Activated naive CD4-positive, alpha-beta T cell (primary cell): Measurements from ENCODE around the gene PRKAG2.
"Not testable (repeated sequence)": the region's sequence is repeated elsewhere in the genome, so short reads cannot be mapped to it uniquely, and the experiment has no call there.

Source experiments
- DNase-seq, 4 experiments: peaks; one replicate each; lab custom pipeline; 2025; lab: John Stamatoyannopoulos, UW

PRKAG2 gene

DNA sequence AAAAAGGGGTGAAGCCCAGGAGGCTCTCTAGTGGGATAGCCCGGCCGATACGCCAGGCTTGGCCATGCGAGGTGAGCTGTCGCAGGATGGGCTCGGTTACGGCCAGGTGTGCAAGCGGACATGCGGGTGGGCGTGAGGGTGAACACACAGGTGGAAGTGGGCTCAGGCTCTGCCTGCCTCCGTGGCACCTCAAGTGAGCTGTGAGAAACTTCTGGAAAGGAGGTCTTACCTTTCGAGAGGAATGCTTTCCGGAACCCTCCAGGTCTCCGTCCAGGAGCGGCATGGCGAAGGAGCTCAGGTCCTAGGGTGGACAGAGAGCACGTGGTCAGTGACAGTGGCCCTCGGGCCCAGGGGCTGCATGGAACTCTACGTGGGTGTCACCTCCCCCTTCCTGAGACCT is 90.7 kb downstream of the PRKAG2 start:
- DNase-seq = no peak

- no peak for DNase-seq
Observed at GRCh38 chr7:151785681-151785965, 91.3 kb downstream of the PRKAG2 start.

DNA sequence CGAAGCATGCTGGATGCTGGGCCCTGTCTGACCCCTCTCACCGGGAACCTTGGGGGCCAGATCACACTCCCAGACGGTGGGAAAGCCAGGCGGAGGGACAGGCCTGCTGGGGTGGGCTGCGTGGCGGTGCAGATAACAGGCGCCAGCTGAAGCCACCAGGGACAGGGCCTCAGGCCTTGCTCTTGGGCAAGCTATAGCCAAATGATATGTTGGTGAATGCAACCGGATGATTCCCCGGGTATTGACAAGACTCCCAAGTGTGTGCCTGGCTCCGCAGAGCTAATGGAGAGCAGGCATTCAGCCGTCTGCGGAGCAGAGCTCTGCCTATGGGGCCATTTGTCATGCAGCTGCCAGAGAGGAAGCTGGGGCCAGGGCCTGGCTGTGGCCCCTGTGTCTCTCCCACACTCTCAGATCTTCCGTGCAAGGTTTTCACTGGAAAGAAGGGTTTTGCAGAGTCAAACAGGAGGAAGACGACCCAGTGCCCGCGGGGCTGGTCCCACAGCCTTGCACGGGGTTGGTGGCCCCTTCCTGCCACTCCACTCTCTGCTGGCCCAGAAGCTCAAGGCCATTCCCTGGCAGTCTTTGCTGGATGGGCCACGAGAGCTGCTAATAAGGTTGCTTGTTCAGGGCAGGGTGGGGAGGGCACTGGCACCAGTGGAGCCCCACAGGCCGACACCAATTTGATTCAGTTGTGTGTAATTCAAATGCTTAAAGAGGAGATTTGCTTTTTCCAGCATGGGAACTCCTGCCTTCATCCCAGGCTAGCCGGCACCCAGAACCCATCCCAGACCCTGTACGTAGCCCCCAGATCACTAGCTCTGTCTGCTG is 91.8 kb downstream of the PRKAG2 start:
- DNase-seq = no peak

DNA sequence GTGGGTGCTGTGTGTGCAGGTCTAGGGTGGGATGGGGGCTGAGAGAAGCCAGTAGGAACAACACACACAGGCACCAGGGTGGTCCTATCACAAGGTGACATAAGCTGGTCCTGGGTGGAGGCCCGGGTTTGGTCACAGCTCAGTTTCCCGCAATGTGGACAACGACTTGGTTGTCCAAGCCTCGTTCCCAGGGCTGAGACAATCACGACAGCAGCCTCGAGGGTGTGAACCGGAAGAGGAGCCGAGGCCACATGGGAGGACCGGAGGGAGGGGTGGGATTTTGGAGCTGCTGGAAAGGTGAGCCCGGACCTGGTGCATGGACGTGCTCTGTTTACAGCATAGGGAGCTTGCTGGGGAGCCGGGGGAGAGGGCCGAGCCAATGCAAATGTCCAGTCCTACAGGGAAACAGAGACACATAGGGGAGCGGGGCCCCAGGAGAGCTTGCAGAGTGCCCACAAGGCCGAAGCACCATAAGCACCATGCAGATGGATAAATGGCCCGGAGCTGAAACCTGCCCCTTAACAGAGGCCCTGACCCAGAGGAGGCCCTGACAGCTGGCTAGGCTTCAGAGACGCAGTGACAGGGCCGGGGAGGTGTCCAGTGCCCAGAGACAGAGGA is 92.8 kb downstream of the PRKAG2 start:
- DNase-seq = no peak

GRCh38 chr7:151782598-151783448 is 94.1 kb downstream of the PRKAG2 start:
- peak; percentile 31 to 63 (median 48) for DNase-seq

- not testable (repeated sequence) for DNase-seq
Observed at GRCh38 chr7:151782256-151782597, 94.7 kb downstream of the PRKAG2 start.

- no peak for DNase-seq
Observed at GRCh38 chr7:151781161-151781845, 95.6 kb downstream of the PRKAG2 start.

- DNase-seq = no peak
Observed at GRCh38 chr7:151780631-151781030, 96.3 kb downstream of the PRKAG2 start.

DNA sequence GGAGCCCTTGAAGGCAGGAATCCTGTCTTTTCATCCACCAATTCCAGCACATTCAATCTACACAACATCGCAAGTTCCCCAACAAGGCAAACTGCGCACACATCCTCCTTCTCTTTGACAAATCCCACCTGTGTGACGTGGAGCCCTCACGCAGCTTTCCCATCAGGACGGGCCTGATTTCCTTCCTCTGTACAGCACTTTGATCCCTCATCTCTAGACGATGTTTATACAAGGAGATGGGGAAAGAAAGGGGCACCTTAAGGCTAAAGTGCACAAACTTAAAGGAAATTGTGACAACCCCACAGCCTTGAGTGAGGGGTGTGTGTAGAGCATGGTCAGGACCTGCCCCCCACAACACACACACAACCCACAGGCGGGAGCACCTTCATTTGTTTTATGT is 97.2 kb downstream of the PRKAG2 start:
- no peak for DNase-seq

- no peak for DNase-seq
Observed at GRCh38 chr7:151779255-151779654, 97.7 kb downstream of the PRKAG2 start.

DNA sequence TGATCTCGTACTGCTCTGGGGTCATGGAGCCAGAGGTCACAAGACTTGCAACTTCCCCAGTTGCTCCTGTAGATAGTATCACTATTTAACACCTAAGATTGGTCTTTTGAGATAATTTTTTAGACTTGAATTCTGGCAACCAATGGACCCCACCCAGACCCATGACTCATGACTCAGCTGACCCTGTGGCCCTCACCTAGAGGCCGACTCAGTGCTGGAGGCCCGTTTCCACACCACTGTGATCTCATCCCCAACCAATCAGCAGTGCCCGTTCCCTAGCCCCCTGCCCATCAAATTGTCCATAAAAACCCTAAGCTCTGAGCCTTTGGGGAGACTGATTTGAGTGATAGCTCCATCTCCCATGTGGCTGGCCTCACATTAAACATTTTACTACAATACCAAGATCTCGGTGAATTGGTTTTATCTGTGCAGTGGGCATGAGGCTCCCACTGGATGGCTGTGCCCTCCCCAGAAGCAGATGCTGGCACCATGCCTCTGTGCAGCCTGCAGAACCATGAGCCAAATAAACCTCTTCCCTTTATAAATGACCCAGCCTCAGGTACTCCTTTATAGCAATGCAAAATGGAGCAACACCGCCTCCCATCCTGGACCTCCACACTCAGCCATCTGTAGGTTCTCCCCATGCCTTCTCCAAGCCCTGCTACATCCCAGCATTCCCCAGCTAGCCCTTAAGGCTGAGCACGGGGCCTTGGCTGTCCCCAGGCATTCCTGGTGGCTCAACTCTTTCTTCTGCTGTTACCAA is 98.8 kb downstream of the PRKAG2 start:
- no peak for DNase-seq

DNA sequence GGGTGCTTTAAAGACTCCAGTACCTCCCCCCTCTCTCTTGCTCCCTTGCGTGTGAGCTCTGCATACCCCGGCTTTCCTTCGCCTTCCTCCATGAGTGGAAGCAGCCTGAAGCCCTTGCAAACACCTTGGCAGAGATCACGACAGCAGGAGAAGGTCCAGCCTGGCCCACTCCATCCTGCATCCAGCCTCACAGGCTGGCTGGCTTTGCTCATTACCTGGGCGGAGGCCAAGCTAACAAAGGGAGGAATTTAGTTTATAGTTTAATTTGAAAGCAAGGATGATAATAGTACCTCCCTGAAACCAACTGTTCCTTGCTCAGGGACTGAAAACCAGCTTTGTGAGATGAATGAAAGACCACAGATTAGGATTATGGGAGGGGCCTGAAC is 99.4 kb downstream of the PRKAG2 start:
- DNase-seq = no peak

GRCh38 chr7:151776876-151777494 is 99.9 kb downstream of the PRKAG2 start:
- DNase-seq = no peak

- no peak for DNase-seq
Observed at GRCh38 chr7:151776446-151776845, 100.5 kb downstream of the PRKAG2 start.

DNA sequence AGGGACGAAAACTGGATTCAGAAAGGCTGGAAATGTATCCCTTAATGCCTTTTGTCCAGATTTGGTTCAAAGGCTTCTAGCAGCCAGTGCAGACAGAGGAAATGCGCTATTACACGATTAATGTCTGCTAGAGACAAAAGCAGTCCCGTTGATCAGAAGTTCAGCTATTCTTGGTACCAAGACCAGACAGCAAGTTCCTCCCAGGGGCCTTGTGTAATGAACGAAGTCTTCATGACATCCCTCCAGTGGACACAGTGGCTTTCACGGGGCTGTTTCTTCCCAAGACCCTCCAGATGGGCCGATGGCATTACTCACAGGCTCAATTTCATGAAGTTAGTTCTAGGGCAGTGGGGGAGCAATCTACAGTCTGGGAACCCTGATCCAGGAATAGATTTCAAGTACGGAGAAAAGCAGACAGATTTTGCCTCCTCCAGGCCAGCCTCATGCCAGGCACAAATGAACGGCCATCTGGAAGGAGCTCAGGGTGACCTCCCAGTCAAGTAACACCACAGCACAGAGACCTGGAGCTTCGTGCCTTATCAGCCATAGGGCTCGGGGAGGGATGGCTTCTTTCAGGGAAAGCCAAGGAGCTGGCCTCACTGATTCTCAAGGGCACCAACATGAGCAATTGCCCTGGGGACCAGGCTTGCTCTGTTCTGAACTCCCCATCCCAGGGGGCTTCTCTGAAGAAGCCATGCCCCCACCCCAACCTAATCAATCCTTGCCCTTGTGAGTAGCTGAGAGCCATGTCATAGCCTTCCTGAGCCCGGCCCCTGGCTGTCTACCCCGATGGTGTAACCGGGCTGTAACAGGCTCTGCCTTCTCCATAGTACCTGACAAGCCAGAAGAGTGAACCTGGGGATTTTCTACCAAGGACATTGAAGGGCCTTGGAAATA is 101.1 kb downstream of the PRKAG2 start:
- no peak for DNase-seq

DNA sequence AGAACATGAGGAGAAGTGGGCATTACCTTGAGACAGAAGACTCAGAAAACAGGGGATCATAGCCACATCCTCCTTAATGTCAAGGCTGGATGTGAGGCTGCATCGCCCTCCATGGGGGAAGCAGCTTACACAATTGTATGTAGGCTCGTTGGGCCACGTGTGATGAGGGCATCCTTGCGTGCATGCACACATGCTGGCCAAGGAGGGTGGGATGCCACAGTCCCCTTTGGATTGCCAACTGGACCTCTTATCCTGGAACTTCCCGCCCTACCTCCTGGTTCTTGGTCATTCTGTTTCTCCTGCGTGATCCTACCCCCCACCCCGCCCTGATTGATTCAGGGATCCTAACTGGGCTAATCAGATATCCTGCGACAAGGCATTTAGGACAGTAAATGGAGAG is 102.0 kb downstream of the PRKAG2 start:
- no peak for DNase-seq

DNA sequence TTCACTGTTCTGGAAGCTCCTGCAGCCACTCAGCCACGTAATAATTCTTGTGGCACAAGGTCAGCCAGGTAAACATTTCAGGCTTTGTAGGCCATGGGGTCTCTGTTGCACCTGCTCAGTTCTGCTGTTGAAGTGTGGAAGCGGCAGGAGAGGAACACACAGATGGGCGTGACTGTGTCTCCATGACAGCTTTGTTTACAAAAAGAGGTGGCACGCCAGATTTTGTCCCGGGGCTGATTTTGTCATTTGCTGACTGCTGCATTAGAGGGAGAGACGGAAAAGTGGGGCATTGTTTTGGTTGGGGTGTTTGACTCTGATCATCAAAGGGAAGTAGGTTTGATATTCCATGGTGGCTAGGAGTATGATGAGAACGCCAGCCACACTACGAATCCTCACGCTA is 103.1 kb downstream of the PRKAG2 start:
- no peak for DNase-seq

DNA sequence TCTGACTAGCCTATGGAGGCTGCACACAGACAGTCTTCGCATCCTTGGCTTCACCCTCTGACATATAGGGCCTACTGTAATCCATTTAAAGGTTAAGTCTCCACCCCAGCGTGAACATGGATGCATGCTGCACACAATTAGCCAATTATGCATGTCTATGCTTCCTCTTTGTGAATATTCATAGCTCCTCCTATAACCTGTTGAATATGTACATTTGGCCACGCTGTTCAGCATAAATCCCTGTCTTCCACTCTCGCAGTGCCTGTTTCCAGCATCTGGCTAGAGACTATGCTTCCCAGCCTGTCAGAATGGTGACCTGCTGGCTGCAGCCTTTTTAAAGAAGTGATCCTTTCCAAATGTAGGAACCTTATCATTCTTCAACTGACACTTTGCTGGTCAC is 106.7 kb downstream of the PRKAG2 start:
- no peak for DNase-seq

DNA sequence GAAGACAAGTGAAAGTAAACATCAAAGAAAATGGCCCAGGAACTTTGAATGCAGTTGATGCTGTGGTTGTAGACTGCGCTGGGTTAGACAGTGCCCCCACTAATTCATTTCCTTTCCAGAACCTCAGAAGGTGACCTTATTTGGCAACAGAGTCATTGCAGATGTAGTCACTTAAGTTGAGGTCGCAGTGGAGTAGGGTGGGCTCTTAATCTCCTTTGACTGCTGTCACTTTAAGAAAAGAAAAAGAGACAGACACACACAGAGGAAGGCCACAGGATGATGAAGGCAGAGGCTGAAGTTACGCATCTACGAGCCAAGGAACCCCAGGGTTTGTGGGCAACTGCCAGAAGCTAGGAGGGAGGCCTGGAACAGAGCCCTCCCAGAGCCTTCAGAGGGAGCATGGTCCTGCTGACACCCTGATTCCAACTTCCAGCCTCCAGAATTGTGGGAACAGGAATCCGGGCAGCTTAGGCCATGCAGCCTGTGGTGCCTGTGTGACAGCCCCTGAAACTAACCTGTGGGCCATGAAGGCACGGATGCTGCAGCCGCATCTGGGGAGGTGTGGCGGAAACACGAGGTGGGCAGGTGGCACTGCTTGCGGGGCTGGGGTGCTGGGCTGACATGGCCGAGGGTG is 107.6 kb downstream of the PRKAG2 start:
- DNase-seq = peak in 1 of 4 experiments; percentile 23

DNA sequence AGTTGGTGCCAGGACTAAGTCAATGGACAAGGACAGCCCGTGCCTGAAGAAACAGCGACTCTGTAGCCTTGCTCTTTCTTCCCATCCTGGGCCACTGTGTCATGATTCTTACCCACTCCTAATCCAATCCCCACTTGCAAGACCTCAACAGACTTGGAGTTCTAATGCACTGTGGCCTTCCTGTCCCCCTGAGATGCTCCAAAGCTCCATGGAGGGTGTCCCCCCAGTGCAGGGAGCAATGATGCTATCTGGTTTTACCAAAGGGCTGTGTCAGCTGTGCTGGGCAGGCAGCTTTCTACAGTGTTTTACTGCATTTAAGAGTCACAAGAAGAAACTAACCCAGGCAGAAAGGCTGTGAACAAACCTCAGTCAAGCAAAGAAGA is 108.1 kb downstream of the PRKAG2 start:
- no peak for DNase-seq
